Activated naive CD8-positive, alpha-beta T cell (primary cell): ENCODE measurements around the gene SPTBN5.

Experiments
- H3K27ac Mint-ChIP-seq: one replicate; pipeline ENCODE4 v1.8.0; 2021; ENCODE audit warnings: mixed read lengths
- H3K27me3 Mint-ChIP-seq: one replicate; pipeline ENCODE4 v1.8.0; 2021; ENCODE audit warnings: mixed read lengths
- H3K36me3 Mint-ChIP-seq: one replicate; pipeline ENCODE4 v1.8.0; 2021; ENCODE audit warnings: mixed read lengths
- H3K4me1 Mint-ChIP-seq: one replicate; pipeline ENCODE4 v1.8.0; 2021; ENCODE audit warnings: low read depth, mixed read lengths
- H3K4me3 Mint-ChIP-seq: one replicate; pipeline ENCODE4 v1.8.0; 2021; ENCODE audit warnings: mild to moderate bottlenecking, mixed read lengths
- H3K9me3 Mint-ChIP-seq: one replicate; pipeline ENCODE4 v1.8.0; 2021; ENCODE audit warnings: low read depth, mixed read lengths

SPTBN5 gene

GRCh38 chr15:41887161-41887560 lies 6.7 kb downstream of the SPTBN5 start:
- Mint-ChIP-seq H3K36me3 (peaks cover 2% of the 10 kb centered on the region), H3K4me1 (peaks cover 13% of the 10 kb centered on the region), H3K4me3 (no peak overlapping the region), H3K27ac (no peak overlapping the region), H3K27me3 (no peaks in the 10 kb centered on the region), H3K9me3 (no peaks in the 10 kb centered on the region)

DNA sequence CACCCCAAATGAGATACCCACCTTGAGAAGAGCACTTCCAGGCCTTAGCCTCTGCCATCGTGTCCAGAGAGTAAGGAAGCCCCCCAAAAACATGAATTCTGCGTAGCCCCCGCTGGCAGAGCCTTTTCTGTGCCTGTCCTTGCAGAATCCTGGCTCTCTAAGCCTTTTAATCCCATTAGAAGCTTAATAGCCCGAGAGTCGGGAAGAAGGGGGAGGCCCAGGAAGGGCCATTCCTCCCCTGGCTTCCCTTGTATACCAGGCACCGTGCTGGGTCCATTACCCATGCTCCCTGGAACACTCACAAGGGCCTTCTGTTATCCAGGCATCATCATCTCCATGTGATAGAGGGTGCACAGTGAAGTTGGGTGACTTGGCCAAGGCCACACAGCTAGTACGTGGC lies 7.1 kb downstream of the SPTBN5 start:
- H3K9me3 Mint-ChIP-seq, result no peaks in the 10 kb centered on the region
- no peak overlapping the region for H3K4me3 Mint-ChIP-seq
- peaks cover 13% of the 10 kb centered on the region for H3K4me1 Mint-ChIP-seq
- H3K36me3 Mint-ChIP-seq, result peaks cover 2% of the 10 kb centered on the region
- no peak overlapping the region for H3K27ac Mint-ChIP-seq
- H3K27me3 Mint-ChIP-seq, result no peaks in the 10 kb centered on the region

DNA sequence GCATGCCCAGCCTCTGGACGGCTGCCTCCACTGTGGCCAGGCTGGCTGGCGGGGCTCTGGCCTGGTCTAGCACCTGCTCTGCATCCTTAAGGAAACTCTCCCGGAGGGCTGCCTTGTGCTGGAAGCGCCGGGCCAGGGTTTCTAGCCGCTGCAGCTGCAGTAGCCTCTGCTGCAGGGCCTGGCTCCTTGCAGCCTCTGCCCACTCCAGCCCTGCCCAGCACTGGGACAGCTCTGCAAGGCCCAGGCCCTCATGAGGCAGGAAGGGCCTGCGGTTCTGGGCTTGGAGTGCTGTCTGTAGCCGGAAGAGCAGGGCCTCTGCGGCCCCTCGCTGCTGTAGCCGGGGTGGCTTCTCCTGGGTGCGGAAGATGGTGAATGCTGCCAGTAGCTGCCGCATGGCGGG lies 8.0 kb downstream of the SPTBN5 start:
- Mint-ChIP-seq H3K36me3 (peaks cover 2% of the 10 kb centered on the region), H3K4me1 (peaks cover 18% of the 10 kb centered on the region), H3K4me3 (no peak overlapping the region), H3K27ac (no peak overlapping the region), H3K27me3 (peaks cover 3% of the 10 kb centered on the region), H3K9me3 (no peaks in the 10 kb centered on the region)

DNA sequence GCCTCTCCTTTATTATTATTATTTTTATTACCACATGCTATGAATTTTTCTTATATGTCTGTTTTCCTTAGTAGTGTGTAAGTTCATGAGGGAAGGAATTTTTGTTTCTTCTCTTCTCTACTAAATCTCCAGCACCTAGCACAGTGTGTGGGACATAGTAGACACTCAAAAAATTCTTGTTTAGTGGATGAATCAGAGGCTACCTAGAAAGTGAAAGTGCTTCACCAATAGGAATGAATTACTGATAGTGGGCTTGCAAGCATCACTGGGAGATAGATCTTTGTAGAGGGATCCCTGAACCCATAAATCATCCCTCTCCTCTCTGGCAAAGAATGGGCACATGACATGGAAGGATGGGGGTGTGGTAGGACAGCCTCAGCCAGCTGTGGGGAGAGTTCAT lies 8.5 kb downstream of the SPTBN5 start:
- H3K27me3 Mint-ChIP-seq, result peaks cover 5% of the 10 kb centered on the region
- peaks cover 2% of the 10 kb centered on the region for H3K36me3 Mint-ChIP-seq
- H3K27ac Mint-ChIP-seq, result no peak overlapping the region
- no peak overlapping the region for H3K4me3 Mint-ChIP-seq
- peaks cover 18% of the 10 kb centered on the region for H3K4me1 Mint-ChIP-seq
- no peaks in the 10 kb centered on the region for H3K9me3 Mint-ChIP-seq

DNA sequence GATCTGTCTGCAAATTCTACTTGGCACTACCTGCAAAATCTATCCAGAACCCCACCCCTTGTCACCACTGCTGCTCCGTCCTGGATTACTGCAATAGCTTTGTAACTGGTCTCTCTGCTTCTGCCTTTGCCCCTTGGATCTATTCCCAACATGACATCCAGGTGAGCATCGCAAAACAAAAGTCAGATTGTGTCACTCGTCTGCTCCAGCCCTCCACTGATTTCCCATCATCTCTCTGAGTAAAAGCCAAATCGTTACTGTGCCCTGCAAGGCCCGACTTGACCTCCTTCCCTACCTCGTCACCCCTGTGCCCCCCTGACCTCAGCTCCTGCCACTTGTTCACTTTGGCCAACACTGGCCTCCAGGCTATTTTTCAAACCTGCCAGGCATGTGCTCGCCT lies 9.4 kb downstream of the SPTBN5 start:
- Mint-ChIP-seq H3K9me3 (no peaks in the 10 kb centered on the region), H3K27ac (peak overlapping the region; percentile 24), H3K27me3 (peaks cover 5% of the 10 kb centered on the region)

DNA sequence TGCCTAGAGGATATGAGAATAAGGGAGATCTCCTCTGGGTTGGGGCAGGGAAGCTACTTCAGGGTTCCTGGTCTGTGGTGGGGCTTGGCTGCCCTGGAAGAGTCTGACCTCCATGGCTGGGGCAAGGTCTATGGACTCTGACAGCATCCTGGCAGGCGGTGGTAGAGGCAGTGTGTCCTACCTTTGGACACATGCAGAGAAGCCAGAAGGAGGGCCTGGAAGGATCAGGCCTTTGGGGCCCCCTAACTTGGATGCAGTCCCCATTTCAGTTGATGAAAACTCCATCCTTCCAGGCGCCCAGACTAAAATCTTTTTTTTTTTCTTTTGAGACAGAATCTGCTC lies 10.4 kb downstream of the SPTBN5 start:
- Mint-ChIP-seq H3K9me3 (no peaks in the 10 kb centered on the region), H3K27me3 (peaks cover 5% of the 10 kb centered on the region), H3K36me3 (peaks cover 2% of the 10 kb centered on the region), H3K4me3 (no peak overlapping the region), H3K27ac (no peak overlapping the region), H3K4me1 (peaks cover 9% of the 10 kb centered on the region)

More for the DNA sequence above, 9.4 kb downstream of the SPTBN5 start:
- Mint-ChIP-seq H3K36me3 (peaks cover 2% of the 10 kb centered on the region), H3K4me1 (peaks cover 17% of the 10 kb centered on the region), H3K4me3 (no peak overlapping the region)

DNA sequence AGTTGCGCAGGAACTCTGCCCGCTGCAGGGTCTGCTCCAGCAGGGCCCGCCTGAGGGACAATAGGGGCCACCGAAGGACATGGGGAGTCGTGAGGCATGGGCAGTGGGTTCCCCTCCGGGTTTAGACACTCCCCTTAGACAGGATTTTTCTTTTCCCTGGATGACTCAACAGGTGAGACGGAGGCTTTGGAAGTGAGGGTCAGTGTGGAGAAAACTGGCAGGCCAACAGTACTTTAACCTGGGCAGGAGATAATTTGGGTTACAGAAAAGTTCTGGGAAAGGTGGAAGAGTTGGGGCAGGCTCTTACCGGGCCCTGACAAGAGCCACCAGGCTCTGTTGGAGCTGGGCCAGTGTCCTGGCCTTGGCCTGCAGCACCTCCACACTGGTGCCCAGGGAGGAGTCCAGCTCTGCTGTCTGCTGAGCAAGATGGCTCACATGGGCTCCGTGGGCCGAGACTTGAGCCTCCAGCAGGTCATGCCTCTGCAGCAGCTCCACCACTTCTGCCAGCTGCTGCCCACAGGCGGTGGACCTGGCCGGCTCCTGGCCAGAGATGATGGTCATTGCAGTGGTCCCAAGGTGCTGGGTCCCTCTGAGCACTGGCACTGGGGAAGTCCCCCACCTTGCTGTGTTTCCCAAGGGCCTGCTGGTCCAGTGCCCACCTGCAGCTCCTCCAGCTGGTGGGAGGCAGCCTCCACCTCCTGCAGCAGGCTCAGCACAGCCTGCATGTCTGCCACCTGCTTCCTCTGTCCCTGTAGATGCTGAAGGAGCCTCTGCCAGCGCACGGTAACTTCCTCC lies 11.0 kb downstream of the SPTBN5 start:
- peak overlapping the region; percentile 20 for H3K4me3 Mint-ChIP-seq
- H3K4me1 Mint-ChIP-seq, result peaks cover 9% of the 10 kb centered on the region
- peaks cover 2% of the 10 kb centered on the region for H3K36me3 Mint-ChIP-seq
- H3K27ac Mint-ChIP-seq, result no peak overlapping the region
- no peaks in the 10 kb centered on the region for H3K9me3 Mint-ChIP-seq
- H3K27me3 Mint-ChIP-seq, result peaks cover 5% of the 10 kb centered on the region

DNA sequence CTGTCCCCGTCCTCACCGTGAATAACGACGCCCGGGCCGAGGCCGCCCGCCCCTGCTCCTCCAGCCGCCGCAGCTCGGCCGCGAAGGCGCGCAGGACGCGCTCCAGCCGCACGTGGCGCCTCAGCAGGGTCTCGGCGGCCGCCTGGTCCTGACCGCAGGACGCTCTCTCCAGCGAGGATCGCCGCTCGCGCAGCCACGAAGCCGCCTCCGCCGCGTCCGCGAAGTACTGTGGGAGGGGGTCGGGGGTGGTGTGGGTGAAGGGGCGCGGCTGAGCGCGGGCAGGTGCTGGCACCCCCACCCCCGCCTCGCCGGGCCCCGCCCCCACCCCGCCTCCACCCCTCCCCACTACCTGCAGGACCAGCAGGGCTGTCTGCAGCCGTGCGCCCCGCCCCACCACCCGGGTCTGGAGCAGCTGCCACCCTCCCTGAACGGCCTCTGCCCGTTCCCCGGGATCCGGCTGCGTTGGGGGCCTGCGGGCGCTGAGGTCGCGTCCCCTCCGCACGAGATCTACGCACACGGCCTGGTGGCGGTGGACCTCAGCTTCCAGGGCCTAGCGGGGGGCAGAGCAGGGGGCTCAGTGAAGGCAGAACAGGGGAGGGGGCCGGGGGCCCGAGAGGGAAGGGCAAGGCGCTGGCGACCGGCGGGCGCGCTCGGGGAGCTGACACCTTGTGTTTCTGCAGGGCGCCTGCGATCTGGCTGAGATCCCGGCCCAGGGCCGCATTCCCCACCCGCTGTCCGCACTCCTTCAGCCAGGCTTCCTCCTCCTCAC lies 11.7 kb downstream of the SPTBN5 start:
- Mint-ChIP-seq H3K36me3 (peaks cover 2% of the 10 kb centered on the region), H3K4me1 (peaks cover 9% of the 10 kb centered on the region), H3K27me3 (peaks cover 5% of the 10 kb centered on the region), H3K9me3 (no peaks in the 10 kb centered on the region), H3K4me3 (peak overlapping the region; percentile 20), H3K27ac (no peak overlapping the region)

DNA sequence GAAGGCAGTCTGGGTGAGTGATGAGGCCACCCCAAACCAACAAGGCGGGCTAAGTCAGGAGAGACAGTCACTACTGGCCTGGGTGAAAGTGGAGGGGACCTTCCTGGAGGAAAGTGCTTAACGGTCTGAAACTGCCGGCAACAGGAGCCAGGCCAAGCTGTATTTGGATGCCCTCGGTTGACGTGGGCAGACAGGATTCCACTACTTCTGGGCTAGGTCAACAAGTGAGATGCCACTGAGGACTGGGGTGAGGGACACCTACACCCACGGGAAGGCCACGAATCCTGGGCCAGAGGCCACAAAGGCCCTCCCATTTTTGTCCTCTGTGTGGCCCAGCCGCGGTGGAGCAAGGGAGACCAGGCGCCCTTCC lies 12.3 kb downstream of the SPTBN5 start:
- H3K27ac Mint-ChIP-seq, result peak overlapping the region; percentile 34
- H3K4me3 Mint-ChIP-seq, result peak overlapping the region; percentile 69
- H3K9me3 Mint-ChIP-seq, result no peaks in the 10 kb centered on the region
- peaks cover 2% of the 10 kb centered on the region for H3K36me3 Mint-ChIP-seq
- peaks cover 5% of the 10 kb centered on the region for H3K27me3 Mint-ChIP-seq
- H3K4me1 Mint-ChIP-seq, result peaks cover 9% of the 10 kb centered on the region

DNA sequence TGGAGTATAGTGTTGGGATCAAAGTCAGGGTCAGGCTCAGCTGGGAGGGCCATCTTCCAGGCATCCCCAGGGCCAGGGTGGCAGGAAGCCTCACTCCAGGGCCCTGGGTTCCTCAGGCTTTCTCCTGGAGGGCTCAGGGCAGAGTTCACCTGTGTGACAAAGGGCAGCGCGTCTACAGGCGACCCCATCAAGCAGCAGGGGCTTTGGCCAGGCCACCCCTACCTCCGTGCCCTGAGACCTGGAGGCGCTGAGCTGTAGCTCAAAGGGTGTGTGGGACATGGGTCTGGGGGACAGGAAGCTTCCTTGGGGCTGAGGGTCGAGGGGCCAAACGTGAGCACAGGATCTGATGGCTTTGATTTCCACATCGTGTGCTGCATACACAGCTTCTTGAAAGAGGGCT lies 12.8 kb downstream of the SPTBN5 start:
- Mint-ChIP-seq H3K27me3 (peaks cover 5% of the 10 kb centered on the region), H3K9me3 (no peaks in the 10 kb centered on the region), H3K4me1 (peaks cover 9% of the 10 kb centered on the region), H3K4me3 (peak overlapping the region; percentile 69), H3K36me3 (peaks cover 2% of the 10 kb centered on the region), H3K27ac (peak overlapping the region; percentile 34)

DNA sequence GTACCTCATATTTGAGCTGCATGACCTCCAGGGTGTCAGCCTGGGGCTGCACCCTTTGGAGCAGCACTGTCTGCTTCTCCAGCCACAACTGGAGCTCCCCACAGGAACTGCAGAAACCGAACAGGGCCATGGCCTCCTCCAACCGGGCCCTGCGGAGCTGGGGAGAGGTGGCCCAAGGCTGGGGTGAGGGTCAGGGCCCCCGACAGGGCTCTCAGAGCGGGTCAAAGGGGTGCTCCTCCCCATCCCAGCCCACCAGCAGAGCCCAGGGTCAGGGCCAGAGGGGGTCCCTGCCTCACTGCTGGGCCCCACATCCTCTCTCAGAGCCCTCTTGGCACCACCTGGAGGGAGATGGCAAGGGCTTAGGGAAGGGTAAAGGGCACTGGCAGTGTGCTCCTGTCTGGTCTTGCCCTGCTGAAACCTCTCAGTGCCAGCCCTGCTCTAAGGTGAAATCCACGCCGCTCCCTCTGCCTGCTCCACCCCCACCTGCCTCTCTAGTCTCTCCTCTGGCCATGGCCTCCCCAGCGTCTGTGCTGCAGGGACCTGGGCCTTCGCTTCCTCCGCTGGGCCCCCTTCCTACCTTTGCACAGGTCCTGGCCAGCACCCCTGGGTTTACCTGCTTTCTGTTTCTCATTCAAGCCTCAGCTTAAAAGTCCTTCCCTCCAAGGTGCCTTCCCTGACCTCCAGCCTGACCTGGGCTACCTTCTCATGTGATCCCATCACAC lies 13.5 kb downstream of the SPTBN5 start:
- Mint-ChIP-seq H3K4me3 (no peak overlapping the region), H3K27me3 (peaks cover 5% of the 10 kb centered on the region), H3K27ac (no peak overlapping the region)

GRCh38 chr15:41879321-41879845 lies 14.5 kb downstream of the SPTBN5 start:
- Mint-ChIP-seq H3K36me3 (no peaks in the 10 kb centered on the region), H3K4me1 (peaks cover 5% of the 10 kb centered on the region), H3K9me3 (no peaks in the 10 kb centered on the region), H3K4me3 (no peak overlapping the region), H3K27me3 (peaks cover 5% of the 10 kb centered on the region), H3K27ac (no peak overlapping the region)

More for the DNA sequence above, 13.5 kb downstream of the SPTBN5 start:
- Mint-ChIP-seq H3K9me3 (no peaks in the 10 kb centered on the region), H3K4me1 (peaks cover 7% of the 10 kb centered on the region), H3K36me3 (no peaks in the 10 kb centered on the region)

- Mint-ChIP-seq H3K27ac (no peak overlapping the region), H3K9me3 (no peaks in the 10 kb centered on the region), H3K36me3 (no peaks in the 10 kb centered on the region), H3K4me1 (peaks cover 5% of the 10 kb centered on the region), H3K27me3 (peaks cover 5% of the 10 kb centered on the region), H3K4me3 (no peak overlapping the region)
These were observed 15.5 kb downstream of the SPTBN5 start for GRCh38 chr15:41878355-41878699.

DNA sequence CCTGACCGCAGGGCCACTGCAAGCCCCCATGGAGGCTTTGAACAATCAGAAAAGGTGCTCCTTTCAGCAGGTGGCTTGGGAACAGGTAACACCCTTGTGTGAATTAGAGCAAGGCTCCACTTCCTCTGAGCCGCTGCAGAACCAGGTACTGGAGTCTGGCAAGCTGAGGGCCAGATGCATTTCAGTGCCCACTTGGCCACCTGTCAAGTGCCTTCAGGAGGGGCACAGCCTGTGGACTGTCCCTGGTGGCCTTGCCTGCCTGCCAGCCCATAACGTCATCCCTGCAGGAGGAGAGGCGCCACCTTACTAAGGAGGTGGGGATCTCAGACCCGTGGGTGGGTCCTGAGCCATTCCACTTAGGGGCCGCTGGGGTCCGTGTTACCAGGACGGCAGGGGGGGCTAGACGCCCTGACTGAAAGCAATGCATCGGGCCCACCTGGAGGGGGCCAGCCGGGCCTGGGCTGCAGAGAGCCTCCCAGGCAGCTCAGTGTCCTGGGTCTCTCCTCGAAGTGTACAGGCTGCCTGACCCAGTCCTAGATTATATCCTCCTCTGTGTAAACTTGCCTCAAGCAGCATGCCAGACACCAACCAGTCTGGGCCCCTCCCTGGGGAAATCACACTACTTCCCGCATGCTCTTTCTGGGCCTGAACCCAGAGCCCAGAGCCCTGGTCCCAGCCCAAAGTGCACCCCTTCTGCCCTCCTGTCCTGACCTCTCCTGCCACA lies 16.1 kb downstream of the SPTBN5 start:
- Mint-ChIP-seq H3K27me3 (peaks cover 5% of the 10 kb centered on the region), H3K4me3 (no peak overlapping the region), H3K27ac (no peak overlapping the region), H3K36me3 (no peaks in the 10 kb centered on the region), H3K4me1 (peaks cover 5% of the 10 kb centered on the region), H3K9me3 (no peaks in the 10 kb centered on the region)
